ENCODE results near the gene SLC35F6. TPM values are rescaled to one million over a fixed set of nuclear protein-coding genes. Genes with fewer than 3 reads are reported as not detected.

Gene SLC35F6
- total RNA-seq, 1 experiment from 2014 or later = 33.9 TPM

GRCh38 chr2:26807788-26808460 lies 43.8 kb downstream of the SLC35F6 start:
- intact Hi-C loops (cut with micrococcal nuclease) = no loop called here
- Histone ChIP-seq H2AFZ (ENCODE audit: low read length) (no peak overlapping the region), H3K9ac (ENCODE audit: low read length) (no peak overlapping the region), H3K27ac (ENCODE audit: low read length) (no peak overlapping the region), H3K9me2 (replicated peaks; ENCODE audit: low read length) (no peaks in the 10 kb centered on the region), H4K20me1 (ENCODE audit: low read length) (no peaks in the 10 kb centered on the region), H3K9me3 (ENCODE audit: low read length) (no peaks in the 10 kb centered on the region), H3K79me2 (ENCODE audit: low read length) (no peaks in the 10 kb centered on the region), H3K4me2 (ENCODE audit: low read length) (no peak overlapping the region), H3K4me3 (ENCODE audit: low read length) (no peak overlapping the region), H3K4me1 (ENCODE audit: insufficient read depth, low read length) (peaks cover 15% of the 10 kb centered on the region), H3K27me3 (ENCODE audit: low read length) (no peaks in the 10 kb centered on the region), H3K36me3 (ENCODE audit: low read depth, low read length) (no peaks in the 10 kb centered on the region), H3F3A (ENCODE audit: low read length, unreplicated experiment) (peaks cover 8% of the 10 kb centered on the region)
- no TSS peak for BruUV-seq (replicated peaks)
- ChIA-PET POLR2A (ENCODE audit: unreplicated experiment) (no interaction called here), CTCF (no interaction called here)
- no peak for ATAC-seq
- no peak for TF ChIP-seq EZH2 (IDR thresholded peaks at IDR 0.05; ENCODE audit: low read length, unreplicated experiment)
- TF ChIP-seq EZH2phosphoT487 (IDR thresholded peaks at IDR 0.05; ENCODE audit: borderline replicate concordance, low read length) = no peak
- TF ChIP-seq CTCF (conservative IDR thresholded peaks at IDR 0.05; ENCODE audit: low read depth, low read length) = no peak
- no peak for DNase-seq

DNA sequence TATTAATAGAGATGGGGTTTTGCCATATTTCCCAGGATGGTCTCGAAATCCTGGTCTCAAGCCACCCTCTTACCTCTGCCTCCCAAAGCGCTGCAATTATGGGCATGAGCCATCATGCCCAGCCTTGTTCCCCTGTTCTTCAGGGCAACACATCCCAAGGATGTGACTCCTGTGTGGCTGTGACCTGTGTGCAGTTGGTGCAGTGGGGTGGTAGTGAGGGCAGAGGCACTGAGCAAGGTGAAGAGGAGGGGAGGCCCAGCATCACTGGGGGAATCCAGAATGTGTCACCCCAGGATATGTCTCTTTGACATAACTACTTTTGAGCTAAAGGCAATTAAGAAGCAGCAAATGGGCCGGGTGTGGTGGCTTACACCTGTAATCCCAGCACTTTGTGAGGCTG lies 45.1 kb downstream of the SLC35F6 start:
- intact Hi-C loops (cut with micrococcal nuclease) = no loop called here
- no peak for TF ChIP-seq EZH2phosphoT487 (IDR thresholded peaks at IDR 0.05; ENCODE audit: borderline replicate concordance, low read length)
- no peak for TF ChIP-seq CTCF (conservative IDR thresholded peaks at IDR 0.05; ENCODE audit: low read depth, low read length)
- TF ChIP-seq EZH2 (IDR thresholded peaks at IDR 0.05; ENCODE audit: low read length, unreplicated experiment) = no peak
- ChIA-PET POLR2A (ENCODE audit: unreplicated experiment) (no interaction called here), CTCF (no interaction called here)
- Histone ChIP-seq H3K9me2 (replicated peaks; ENCODE audit: low read length) (no peaks in the 10 kb centered on the region), H3F3A (ENCODE audit: low read length, unreplicated experiment) (peaks cover 8% of the 10 kb centered on the region), H3K27ac (ENCODE audit: low read length) (no peak overlapping the region), H3K4me1 (ENCODE audit: insufficient read depth, low read length) (peaks cover 15% of the 10 kb centered on the region), H3K9me3 (ENCODE audit: low read length) (no peaks in the 10 kb centered on the region), H3K36me3 (ENCODE audit: low read depth, low read length) (no peaks in the 10 kb centered on the region), H3K4me3 (ENCODE audit: low read length) (no peak overlapping the region), H3K9ac (ENCODE audit: low read length) (no peak overlapping the region), H3K4me2 (ENCODE audit: low read length) (no peak overlapping the region), H3K79me2 (ENCODE audit: low read length) (no peaks in the 10 kb centered on the region), H2AFZ (ENCODE audit: low read length) (no peak overlapping the region), H3K27me3 (ENCODE audit: low read length) (no peaks in the 10 kb centered on the region), H4K20me1 (ENCODE audit: low read length) (no peaks in the 10 kb centered on the region)
- ATAC-seq = no peak
- no TSS peak for BruUV-seq (replicated peaks)
- no peak for DNase-seq

GRCh38 chr2:26809876-26810577 lies 45.9 kb downstream of the SLC35F6 start:
- CTCF ChIA-PET = no interaction called here
- no peaks in the 10 kb centered on the region for H3K9me3 ChIP-seq (ENCODE audit: low read length)
- intact Hi-C loops (cut with micrococcal nuclease) = no loop called here
- no peaks in the 10 kb centered on the region for H3K27me3 ChIP-seq (ENCODE audit: low read length)
- peaks cover 13% of the 10 kb centered on the region for H3K4me1 ChIP-seq (ENCODE audit: insufficient read depth, low read length)
- H2AFZ ChIP-seq (ENCODE audit: low read length) = no peak overlapping the region
- no peaks in the 10 kb centered on the region for H3K79me2 ChIP-seq (ENCODE audit: low read length)
- H3K4me2 ChIP-seq (ENCODE audit: low read length) = no peak overlapping the region
- H3K36me3 ChIP-seq (ENCODE audit: low read depth, low read length) = no peaks in the 10 kb centered on the region
- no peak overlapping the region for H3K9ac ChIP-seq (ENCODE audit: low read length)
- TF ChIP-seq CTCF (conservative IDR thresholded peaks at IDR 0.05; ENCODE audit: low read depth, low read length) (no peak), EZH2 (IDR thresholded peaks at IDR 0.05; ENCODE audit: low read length, unreplicated experiment) (no peak), EZH2phosphoT487 (IDR thresholded peaks at IDR 0.05; ENCODE audit: borderline replicate concordance, low read length) (no peak)
- H3F3A ChIP-seq (ENCODE audit: low read length, unreplicated experiment) = peaks cover 3% of the 10 kb centered on the region
- no peaks in the 10 kb centered on the region for H4K20me1 ChIP-seq (ENCODE audit: low read length)
- no peak for DNase-seq
- POLR2A ChIA-PET (ENCODE audit: unreplicated experiment) = no interaction called here
- no peak overlapping the region for H3K4me3 ChIP-seq (ENCODE audit: low read length)
- no TSS peak for BruUV-seq (replicated peaks)
- no peak overlapping the region for H3K27ac ChIP-seq (ENCODE audit: low read length)
- no peak for ATAC-seq
- H3K9me2 ChIP-seq (replicated peaks; ENCODE audit: low read length) = no peaks in the 10 kb centered on the region
